Astrocyte (in vitro differentiated cells and primary cell): Measurements from ENCODE around the gene CDH11. TPM values are rescaled to one million over a fixed set of nuclear protein-coding genes. Genes with fewer than 3 reads are reported as not detected.

Source experiments
- DNase-seq: peaks from one replicate; pipeline ENCODE4 v3.0.0-alpha.2; 2010; ENCODE audit warnings: low read depth
- FAIRE-seq: peaks from 2 replicates; lab custom pipeline; 2011; peaks lifted over from hg19 to GRCh38; lab: Jason Lieb, UNC
- H2AFZ ChIP-seq: 2 replicates; pipeline ENCODE4 v1.6.0; 2012; ENCODE audit warnings: low read depth, low read length, inconsistent platforms
- H3K27ac ChIP-seq: 2 replicates; pipeline ENCODE4 v1.5.1; 2011; ENCODE audit warnings: low read depth, low read length, inconsistent platforms
- H3K27me3 ChIP-seq: 2 replicates; pipeline ENCODE4 v1.6.0; 2011; ENCODE audit warnings: low read length, inconsistent platforms; ENCODE audit not compliant: insufficient read depth
- H3K36me3 ChIP-seq: 2 replicates; pipeline ENCODE4 v1.5.1; 2011; ENCODE audit warnings: low read length, inconsistent platforms; ENCODE audit not compliant: insufficient read depth
- H3K4me1 ChIP-seq: 2 replicates; pipeline ENCODE4 v1.5.1; 2011; ENCODE audit warnings: low read length, inconsistent platforms; ENCODE audit not compliant: insufficient read depth
- H3K4me2 ChIP-seq: 2 replicates; pipeline ENCODE4 v1.6.0; 2012; ENCODE audit warnings: low read length, inconsistent platforms
- H3K4me3 ChIP-seq: 2 replicates; pipeline ENCODE4 v1.5.1; 2011; ENCODE audit warnings: low read depth, mild to moderate bottlenecking, low read length, inconsistent platforms; ENCODE audit not compliant: insufficient read depth
- H3K79me2 ChIP-seq: 2 replicates; pipeline ENCODE4 v1.6.0; 2012; ENCODE audit warnings: mild to moderate bottlenecking, low read length, inconsistent platforms; ENCODE audit not compliant: insufficient read depth
- H3K9ac ChIP-seq: 2 replicates; pipeline ENCODE4 v1.6.0; 2012; ENCODE audit warnings: mild to moderate bottlenecking, low read length, inconsistent platforms
- H3K9me3 ChIP-seq: 2 replicates; pipeline ENCODE4 v1.5.1; 2012; ENCODE audit warnings: low read depth, mild to moderate bottlenecking, low read length, inconsistent platforms; ENCODE audit not compliant: insufficient read depth
- H4K20me1 ChIP-seq: 2 replicates; pipeline ENCODE4 v1.6.0; 2012; ENCODE audit warnings: low read length, inconsistent platforms; ENCODE audit not compliant: insufficient read depth
- H3K27ac Mint-ChIP-seq: one replicate; pipeline ENCODE4 v1.8.0; 2021; ENCODE audit warnings: mild to moderate bottlenecking, mixed read lengths; ENCODE audit not compliant: unreplicated experiment
- H3K27me3 Mint-ChIP-seq: one replicate; pipeline ENCODE4 v1.8.0; 2021; ENCODE audit warnings: low read depth, mixed read lengths; ENCODE audit not compliant: unreplicated experiment
- H3K36me3 Mint-ChIP-seq: one replicate; pipeline ENCODE4 v1.8.0; 2021; ENCODE audit warnings: low read depth, mixed read lengths; ENCODE audit not compliant: unreplicated experiment
- H3K4me1 Mint-ChIP-seq: one replicate; pipeline ENCODE4 v1.8.0; 2021; ENCODE audit warnings: low read depth, mixed read lengths; ENCODE audit not compliant: unreplicated experiment
- H3K4me3 Mint-ChIP-seq: one replicate; pipeline ENCODE4 v1.8.0; 2021; ENCODE audit warnings: mild to moderate bottlenecking, moderate library complexity, mixed read lengths; ENCODE audit not compliant: unreplicated experiment
- H3K9me3 Mint-ChIP-seq: one replicate; pipeline ENCODE4 v1.8.0; 2021; ENCODE audit warnings: mild to moderate bottlenecking, mixed read lengths; ENCODE audit not compliant: unreplicated experiment
- EZH2 ChIP-seq: IDR thresholded peaks from 2 replicates; pipeline ENCODE4 v1.6.1; 2012; ENCODE audit warnings: mild to moderate bottlenecking, low read length, inconsistent platforms; ENCODE audit not compliant: insufficient read depth
- total RNA-seq: library from RNA; stranded (reverse); gene quantifications from 2 replicates; pipeline ENCODE4 v1.2.1, GENCODE V29; 2021
- TF ChIP-seq, protein P1 (sequence below): IDR thresholded peaks from 2 replicates; pipeline ENCODE4 v1.5.1; 2011; ENCODE audit warnings: low read depth, mild to moderate bottlenecking, inconsistent platforms, low read length, moderate library complexity; ENCODE audit not compliant: insufficient read depth

The CDH11 gene
- total RNA-seq, 1 donor from 2014 or later, result 313 TPM

- no peak overlapping the region for H3K9ac ChIP-seq
- H2AFZ ChIP-seq, result no peak overlapping the region
- no peaks in the 10 kb centered on the region for H3K27me3 ChIP-seq
- H4K20me1 ChIP-seq, result peaks cover 97% of the 10 kb centered on the region
- peaks cover 98% of the 10 kb centered on the region for H3K79me2 ChIP-seq
- H3K27ac ChIP-seq, result no peak overlapping the region
- no peaks in the 10 kb centered on the region for H3K9me3 ChIP-seq
- FAIRE-seq, result no peak
- Mint-ChIP-seq H3K4me3 (no peak overlapping the region), H3K27ac (no peak overlapping the region), H3K9me3 (no peaks in the 10 kb centered on the region), H3K27me3 (no peaks in the 10 kb centered on the region), H3K4me1 (peaks cover 24% of the 10 kb centered on the region), H3K36me3 (peaks cover 42% of the 10 kb centered on the region)
- H3K4me2 ChIP-seq, result no peak overlapping the region
- H3K36me3 ChIP-seq, result peaks cover 64% of the 10 kb centered on the region
- H3K4me3 ChIP-seq, result no peak overlapping the region
- H3K4me1 ChIP-seq, result no peaks in the 10 kb centered on the region
- TF ChIP-seq, protein P1, sequence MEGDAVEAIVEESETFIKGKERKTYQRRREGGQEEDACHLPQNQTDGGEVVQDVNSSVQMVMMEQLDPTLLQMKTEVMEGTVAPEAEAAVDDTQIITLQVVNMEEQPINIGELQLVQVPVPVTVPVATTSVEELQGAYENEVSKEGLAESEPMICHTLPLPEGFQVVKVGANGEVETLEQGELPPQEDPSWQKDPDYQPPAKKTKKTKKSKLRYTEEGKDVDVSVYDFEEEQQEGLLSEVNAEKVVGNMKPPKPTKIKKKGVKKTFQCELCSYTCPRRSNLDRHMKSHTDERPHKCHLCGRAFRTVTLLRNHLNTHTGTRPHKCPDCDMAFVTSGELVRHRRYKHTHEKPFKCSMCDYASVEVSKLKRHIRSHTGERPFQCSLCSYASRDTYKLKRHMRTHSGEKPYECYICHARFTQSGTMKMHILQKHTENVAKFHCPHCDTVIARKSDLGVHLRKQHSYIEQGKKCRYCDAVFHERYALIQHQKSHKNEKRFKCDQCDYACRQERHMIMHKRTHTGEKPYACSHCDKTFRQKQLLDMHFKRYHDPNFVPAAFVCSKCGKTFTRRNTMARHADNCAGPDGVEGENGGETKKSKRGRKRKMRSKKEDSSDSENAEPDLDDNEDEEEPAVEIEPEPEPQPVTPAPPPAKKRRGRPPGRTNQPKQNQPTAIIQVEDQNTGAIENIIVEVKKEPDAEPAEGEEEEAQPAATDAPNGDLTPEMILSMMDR, result no peak
- TF ChIP-seq EZH2, result no peak
- no peak for DNase-seq
Measured at GRCh38 chr16:65054457-65054856, 67.4 kb downstream of the CDH11 start.

DNA sequence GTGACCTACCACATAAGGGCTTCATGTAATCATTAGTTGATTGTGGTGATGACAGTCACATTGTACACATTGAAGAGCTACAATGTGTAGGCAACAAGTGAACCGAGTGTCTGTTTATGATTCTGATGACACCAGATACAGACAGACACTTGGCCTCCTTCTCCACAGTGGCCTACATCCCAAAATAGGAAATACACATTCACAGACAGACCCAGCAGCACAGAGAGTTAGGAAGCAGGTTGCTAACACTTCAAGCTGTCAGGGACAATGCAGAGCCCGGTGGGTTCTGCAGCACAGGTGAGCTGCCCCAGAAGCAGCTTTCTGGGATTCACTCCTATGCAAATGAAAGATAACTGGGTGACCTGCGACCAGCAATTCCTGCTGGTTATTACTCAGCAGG lies 72.2 kb downstream of the CDH11 start:
- TF ChIP-seq, protein P1, result no peak
- no peak for TF ChIP-seq EZH2
- H3K27me3 Mint-ChIP-seq, result no peaks in the 10 kb centered on the region
- Histone ChIP-seq H2AFZ (no peak overlapping the region), H3K9ac (no peak overlapping the region), H3K79me2 (peaks cover 91% of the 10 kb centered on the region), H3K4me1 (peaks cover 8% of the 10 kb centered on the region), H3K4me2 (no peak overlapping the region), H3K36me3 (peaks cover 63% of the 10 kb centered on the region), H3K27ac (no peak overlapping the region), H3K9me3 (no peaks in the 10 kb centered on the region), H3K27me3 (no peaks in the 10 kb centered on the region), H3K4me3 (no peak overlapping the region), H4K20me1 (peaks cover 91% of the 10 kb centered on the region)
- peaks cover 50% of the 10 kb centered on the region for H3K36me3 Mint-ChIP-seq
- FAIRE-seq (no peak), DNase-seq (no peak)
- H3K27ac Mint-ChIP-seq, result no peak overlapping the region
- H3K4me3 Mint-ChIP-seq, result no peak overlapping the region
- H3K9me3 Mint-ChIP-seq, result no peaks in the 10 kb centered on the region
- peaks cover 12% of the 10 kb centered on the region for H3K4me1 Mint-ChIP-seq

- H4K20me1 ChIP-seq, result peaks cover 91% of the 10 kb centered on the region
- no peak overlapping the region for H3K9ac ChIP-seq
- no peaks in the 10 kb centered on the region for H3K27me3 Mint-ChIP-seq
- H3K27me3 ChIP-seq, result no peaks in the 10 kb centered on the region
- peaks cover 37% of the 10 kb centered on the region for H3K4me1 Mint-ChIP-seq
- H2AFZ ChIP-seq, result no peak overlapping the region
- H3K4me2 ChIP-seq, result no peak overlapping the region
- DNase-seq (no peak), FAIRE-seq (no peak)
- no peaks in the 10 kb centered on the region for H3K9me3 ChIP-seq
- H3K9me3 Mint-ChIP-seq, result no peaks in the 10 kb centered on the region
- H3K79me2 ChIP-seq, result peaks cover 93% of the 10 kb centered on the region
- peak overlapping the region; percentile 74 for H3K27ac ChIP-seq
- H3K36me3 ChIP-seq, result peaks cover 51% of the 10 kb centered on the region
- peaks cover 17% of the 10 kb centered on the region for H3K4me1 ChIP-seq
- H3K27ac Mint-ChIP-seq, result peak overlapping the region; percentile 82
- TF ChIP-seq EZH2, result no peak
- TF ChIP-seq, protein P1, result no peak
- H3K4me3 Mint-ChIP-seq, result no peak overlapping the region
- peaks cover 52% of the 10 kb centered on the region for H3K36me3 Mint-ChIP-seq
- H3K4me3 ChIP-seq, result no peak overlapping the region
Measured at GRCh38 chr16:65045961-65046360, 75.9 kb downstream of the CDH11 start.
